NCI-H2171 treated with DMSO at 0.1 percent for 48 hours (cell line): ENCODE data around the gene CEP57L1.
A peak's percentile ranks its signal among the peaks of the same experiment; 100 is the strongest.
"Not testable (repeated sequence)": the region's sequence is repeated elsewhere in the genome, so short reads cannot be mapped to it uniquely, and the experiment has no call there.

Source experiments
- DNase-seq: peaks from one replicate; lab custom pipeline; 2025; lab: John Stamatoyannopoulos, UW

Gene CEP57L1

DNA sequence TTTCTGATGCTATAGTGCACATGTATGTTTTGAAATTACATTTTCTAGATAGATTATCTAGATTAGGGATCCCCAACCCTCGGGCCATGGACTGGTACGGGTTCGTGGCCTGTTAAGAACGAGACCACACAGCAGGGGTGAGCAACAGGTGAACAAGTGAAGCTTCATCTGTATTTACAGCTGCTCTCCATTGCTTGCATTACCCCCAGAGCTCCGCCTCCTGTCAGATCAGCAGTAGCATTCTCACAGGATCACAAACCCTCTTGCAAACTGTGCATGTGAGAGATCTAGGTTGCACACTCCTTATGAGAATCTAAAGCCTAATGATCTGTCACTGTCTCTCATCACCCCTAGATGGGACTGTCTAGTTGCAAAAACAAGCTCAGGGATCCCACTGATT is 10.4 kb downstream of the CEP57L1 start:
- DNase-seq = no peak

DNA sequence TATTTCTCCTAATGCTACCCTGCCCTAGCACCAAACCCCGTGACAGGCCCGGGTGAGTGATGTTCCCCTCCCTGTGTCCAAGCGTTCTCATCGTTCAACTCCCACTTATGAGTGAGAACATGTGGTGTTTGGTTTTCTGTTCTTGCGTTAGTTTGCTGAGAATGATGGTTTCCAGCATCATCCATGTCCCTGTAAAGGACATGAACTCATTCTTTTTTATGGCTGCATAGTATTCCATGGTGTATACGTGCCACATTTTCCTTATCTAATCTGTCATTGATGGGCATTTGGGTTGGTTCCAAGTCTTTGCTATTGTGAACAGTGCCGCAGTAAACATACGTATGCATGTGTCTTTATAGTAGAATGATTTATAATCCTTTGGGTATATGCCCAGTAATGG is 14.4 kb downstream of the CEP57L1 start:
- DNase-seq = not testable (repeated sequence)

DNA sequence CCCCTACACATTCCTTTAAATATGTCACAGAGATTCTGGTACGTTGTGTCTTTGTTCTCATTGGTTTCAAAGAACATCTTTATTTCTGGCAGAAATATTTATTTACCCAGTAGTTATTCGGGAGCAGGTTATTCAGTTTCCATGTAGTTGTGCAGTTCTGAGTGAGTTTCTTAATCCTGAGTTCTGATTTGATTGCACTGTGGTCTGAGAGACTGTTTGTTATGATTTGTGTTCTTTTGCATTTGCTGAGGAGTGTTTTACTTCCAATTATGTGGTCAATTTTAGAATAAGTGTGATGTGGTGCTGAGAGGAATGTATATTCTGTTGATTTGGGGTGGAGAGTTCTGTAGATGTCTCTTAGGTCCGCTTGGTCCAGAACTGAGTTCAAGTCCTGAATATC is 17.4 kb downstream of the CEP57L1 start:
- not testable (repeated sequence) for DNase-seq

DNA sequence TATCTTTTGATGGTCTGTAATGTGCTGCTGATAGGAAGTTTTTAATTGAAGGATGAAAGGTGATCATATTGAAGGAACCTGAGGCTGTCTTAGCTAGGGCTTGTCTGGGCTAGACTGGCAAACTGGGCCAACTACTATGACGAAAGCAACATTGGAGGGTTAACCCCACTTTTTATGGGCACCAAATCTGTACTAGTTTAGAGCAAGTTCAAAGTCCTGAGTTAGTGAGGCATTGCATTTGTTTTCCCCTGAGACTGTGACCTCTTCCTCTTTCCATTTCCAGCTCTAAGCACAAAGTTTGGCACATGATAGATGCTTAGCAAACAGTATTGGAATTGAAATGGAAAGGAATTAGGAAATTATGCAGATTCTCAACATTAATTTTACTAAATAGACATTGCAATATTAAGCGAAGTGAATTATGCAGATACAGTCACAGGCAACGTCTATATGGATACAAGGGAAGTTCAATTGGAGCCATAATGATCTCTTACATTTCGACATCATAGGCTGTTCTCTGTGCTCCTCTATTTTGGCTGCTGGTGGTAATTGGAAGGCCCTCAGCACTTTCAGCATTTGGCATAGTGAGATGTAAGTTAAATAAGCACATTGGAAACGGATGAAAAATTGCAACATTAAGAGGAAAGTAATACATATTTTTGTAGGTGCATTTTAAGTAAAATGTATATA is 22.2 kb downstream of the CEP57L1 start:
- no peak for DNase-seq

DNA sequence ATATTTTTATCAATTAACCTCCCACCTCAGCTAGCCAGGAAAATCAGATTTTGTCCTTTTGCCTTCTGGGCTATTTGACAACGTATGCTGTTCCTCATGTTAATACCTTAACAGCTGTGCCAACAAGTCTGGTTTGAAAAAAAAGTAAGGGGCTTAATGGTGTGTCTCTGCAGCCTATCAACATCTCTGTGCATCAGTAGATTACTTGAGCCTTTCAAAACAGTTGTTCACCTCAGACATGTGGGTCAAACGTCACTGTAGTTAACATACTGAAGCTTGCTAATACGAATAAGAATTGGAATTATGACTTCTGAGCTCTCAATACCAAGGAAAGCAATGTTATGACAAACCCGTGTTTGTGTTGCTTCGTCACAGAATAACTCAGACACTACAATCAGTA is 23.0 kb downstream of the CEP57L1 start:
- peak; percentile 53 for DNase-seq

DNA sequence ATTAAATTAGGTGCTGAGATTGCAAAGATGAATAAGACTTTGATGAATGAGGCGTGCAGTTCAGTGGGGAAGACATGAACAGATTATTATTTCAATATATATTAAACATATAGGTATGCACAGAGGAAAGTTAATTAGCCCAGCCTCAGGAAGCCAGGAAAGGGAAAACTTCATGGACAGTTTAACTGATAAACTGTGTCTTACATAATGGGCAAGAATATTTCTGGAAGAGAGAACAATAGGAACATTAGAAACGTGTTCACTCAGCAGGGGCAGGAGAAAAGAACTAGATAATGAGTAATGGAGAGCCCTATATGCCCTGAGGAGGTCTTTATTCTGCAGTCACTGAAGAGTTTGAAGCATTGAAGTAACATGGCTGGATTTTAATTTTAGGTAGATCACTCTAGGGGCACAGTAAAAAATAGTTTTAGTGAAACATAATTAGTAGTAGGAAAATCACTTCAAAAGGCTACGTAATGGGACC is 23.6 kb downstream of the CEP57L1 start:
- no peak for DNase-seq

DNA sequence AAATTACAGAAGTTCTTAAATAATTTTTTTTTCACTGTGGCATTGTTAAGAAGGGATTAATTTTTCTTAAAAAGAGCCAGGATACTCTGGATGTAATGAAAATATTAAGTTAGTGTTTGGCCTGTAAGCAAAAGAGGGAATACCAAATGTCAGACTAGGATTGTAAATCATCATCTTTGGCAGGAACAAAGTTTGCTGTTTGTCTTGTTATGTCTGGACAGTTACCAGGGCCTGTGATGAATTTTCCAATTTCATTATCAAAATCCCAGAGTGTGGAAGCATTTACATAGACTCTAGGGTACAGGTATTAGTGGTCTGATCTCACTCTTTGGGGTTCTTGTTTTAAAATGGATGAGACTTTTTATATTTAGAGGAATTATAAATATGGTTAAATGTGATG is 26.1 kb downstream of the CEP57L1 start:
- no peak for DNase-seq

DNA sequence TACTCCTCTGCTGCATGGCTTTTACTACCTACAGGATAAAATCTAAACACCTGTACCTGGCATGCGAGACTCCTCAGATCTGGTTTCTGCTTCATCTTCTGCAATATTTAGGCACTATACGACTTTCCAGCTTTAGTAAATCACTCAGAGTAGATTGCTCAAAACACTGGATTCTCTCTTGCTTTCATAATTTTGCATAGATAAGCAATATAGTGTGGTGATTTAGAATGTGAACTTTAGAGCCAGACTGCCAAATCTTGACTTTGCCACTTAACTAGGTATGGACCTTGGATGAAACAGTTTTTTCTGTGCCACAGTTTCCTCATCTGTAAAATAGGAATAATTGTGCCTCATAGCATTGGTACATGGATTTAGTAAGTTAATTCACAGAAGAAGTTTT is 28.9 kb downstream of the CEP57L1 start:
- no peak for DNase-seq

DNA sequence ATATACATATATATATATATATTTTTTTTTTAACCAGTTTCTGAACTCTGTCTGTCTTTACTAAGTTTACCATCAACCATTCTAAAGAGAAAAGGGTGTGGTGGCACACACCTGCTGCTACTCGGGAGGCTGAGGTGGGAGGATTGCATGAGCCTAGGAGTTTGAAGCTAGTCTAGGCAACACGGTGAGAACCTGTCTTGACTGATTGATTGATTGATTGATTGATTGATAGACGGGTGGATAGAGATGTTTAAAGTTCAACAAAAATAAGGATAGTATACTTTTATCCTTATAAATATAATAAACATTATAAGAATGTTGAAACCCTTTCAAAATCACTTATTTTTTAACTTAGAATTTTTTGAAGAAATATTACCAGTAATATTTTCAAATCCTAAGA is 30.2 kb downstream of the CEP57L1 start:
- no peak for DNase-seq

DNA sequence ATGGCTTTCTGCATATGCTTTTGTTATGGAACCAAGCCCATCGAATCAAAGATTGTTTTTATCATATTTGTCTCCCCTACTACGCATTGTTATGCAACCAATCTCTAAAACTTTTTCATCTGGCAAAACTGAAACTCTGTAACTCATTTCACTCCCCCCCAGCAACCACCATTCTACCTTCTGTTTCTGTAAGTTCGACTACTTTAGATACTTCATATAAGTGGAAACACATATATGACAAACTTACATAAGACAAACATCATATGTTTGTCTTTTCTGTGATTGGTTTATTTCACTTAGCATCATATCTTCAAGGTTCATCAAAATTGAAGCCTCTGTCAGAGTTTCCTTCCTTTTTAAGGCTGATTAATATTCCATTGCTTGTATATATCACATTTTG is 34.8 kb downstream of the CEP57L1 start:
- no peak for DNase-seq

DNA sequence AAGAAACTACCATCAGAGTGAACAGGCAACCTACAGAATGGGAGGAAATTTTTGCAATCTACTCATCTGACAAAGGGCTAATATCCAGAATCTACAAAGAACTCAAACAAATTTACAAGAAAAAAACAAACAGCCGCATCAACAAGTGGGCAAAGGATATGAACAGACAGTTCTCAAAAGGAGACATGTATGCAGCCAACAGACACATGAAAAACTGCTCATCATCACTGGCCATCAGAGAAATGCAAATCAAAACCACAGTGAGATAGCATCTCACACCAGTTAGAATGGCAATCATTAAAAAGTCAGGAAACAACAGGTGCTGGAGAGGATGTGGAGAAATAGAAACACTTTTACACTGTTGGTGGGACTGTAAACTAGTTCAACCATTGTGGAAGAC is 40.3 kb downstream of the CEP57L1 start:
- DNase-seq = not testable (repeated sequence)

DNA sequence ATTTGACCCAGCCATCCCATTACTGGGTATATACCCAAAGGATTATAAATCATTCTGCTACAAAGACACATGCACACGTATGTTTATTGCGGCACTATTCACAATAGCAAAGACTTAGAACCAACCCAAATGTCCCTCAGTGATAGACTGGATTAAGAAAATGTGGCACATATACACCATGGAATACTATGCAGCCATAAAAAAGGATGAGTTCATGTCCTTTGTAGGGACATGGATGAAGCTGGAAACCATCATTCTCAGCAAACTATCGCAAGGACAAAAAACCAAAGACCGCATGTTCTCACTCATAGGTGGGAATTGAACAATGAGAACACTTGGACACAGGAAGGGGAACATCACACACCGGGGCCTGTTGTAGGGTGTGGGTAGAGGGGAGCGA is 40.7 kb downstream of the CEP57L1 start:
- DNase-seq = not testable (repeated sequence)

DNA sequence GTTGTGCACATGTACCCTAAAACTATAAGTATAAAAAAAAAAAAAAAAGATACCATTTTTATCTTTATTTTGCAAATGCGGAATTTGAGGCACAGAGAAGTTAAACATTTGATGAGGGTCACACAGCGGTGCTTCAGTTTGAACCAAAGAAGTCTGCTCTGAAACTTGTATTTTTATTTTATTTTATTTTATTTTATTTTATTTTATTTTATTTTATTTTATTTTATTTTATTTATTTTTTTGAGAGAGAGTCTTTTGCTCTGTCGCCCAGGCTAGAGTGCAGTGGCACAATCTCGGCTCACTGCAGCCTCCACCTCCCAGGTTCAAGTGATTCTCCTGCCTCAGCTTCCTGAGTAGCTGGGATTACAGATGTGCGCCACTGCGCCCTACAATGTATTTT is 41.2 kb downstream of the CEP57L1 start:
- DNase-seq = not testable (repeated sequence)

DNA sequence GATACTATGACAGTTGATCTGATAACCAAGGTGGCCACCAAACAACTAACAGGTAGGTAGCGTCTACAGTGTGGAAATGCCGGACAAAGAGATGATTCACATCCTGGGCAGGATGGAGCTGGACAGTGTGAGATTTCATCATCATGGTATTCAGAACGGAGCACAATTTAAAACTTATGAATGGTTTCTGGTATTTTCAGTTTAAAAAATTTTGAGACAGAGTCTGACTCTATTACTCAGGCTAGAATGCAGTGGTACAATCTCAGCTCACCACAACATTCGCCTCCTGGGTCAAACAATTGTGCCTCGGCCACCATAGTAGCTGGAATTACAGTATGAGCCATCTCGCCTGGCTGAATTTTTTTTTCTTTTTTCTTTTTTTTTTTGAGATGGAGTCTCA is 43.8 kb downstream of the CEP57L1 start:
- DNase-seq = no peak

DNA sequence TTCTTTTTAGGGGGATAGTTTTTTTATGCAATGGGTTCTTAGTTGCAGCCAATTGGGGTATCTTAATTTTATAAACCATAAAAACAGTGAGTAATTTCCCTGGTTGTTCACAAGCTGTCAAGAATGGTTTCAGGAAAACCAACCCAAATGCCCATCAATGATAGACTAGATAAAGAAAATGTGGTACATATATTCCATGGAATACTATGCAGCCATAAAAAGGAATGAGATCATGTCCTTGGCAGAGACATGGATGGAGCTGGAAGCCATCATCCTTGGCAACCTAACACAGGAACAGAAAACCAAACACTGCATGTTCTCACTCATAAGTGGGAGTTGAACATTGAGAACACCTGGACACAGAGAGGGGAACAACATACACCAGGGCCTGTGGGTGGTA is 46.8 kb downstream of the CEP57L1 start:
- DNase-seq = not testable (repeated sequence)

DNA sequence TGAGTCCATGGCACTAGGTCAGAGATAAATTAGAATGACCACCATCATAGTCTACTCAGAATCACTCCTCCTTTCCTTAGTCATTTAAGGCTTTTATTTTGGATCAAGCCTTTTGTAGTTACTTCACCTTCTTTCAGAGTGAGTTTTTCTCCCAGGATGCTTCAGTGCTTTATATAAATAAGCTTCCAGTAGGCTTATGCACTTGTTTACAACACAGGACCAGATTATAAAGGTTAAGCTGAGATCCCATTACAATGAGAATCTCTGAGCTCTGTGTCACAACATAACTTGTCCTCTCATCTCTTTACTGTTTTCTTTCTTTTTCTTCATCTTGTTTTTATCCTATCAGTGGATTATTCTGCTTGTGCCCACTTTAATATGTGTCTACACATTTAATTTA is 47.9 kb downstream of the CEP57L1 start:
- no peak for DNase-seq

DNA sequence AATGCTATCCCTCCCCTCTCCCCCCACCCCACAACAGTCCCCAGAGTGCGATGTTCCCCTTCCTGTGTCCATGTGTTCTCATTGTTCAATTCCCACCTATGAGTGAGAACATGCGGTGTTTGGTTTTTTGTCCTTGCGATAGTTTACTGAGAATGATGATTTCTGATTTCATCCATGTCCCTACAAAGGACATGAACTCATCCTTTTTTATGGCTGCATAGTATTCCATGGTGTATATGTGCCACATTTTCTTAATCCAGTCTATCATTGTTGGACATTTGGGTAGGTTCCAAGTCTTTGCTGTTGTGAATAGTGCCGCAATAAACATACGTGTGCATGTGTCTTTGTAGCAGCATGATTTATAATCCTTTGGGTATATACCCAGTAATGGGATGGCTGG is 52.9 kb downstream of the CEP57L1 start:
- DNase-seq = not testable (repeated sequence)

DNA sequence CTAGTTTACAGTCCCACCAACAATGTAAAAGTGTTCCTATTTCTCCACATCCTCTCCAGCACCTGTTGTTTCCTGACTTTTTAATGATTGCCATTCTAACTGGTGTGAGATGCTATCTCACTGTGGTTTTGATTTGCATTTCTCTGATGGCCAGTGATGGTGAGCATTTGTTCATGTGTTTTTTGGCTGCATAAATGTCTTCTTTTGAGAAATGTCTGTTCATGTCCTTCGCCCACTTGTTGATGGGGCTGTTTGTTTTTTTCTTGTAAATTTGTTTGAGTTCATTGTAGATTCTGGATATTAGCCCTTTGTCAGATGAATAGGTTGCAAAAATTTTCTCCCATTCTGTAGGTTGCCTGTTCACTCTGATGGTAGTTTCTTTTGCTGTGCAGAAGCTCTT is 53.4 kb downstream of the CEP57L1 start:
- not testable (repeated sequence) for DNase-seq

DNA sequence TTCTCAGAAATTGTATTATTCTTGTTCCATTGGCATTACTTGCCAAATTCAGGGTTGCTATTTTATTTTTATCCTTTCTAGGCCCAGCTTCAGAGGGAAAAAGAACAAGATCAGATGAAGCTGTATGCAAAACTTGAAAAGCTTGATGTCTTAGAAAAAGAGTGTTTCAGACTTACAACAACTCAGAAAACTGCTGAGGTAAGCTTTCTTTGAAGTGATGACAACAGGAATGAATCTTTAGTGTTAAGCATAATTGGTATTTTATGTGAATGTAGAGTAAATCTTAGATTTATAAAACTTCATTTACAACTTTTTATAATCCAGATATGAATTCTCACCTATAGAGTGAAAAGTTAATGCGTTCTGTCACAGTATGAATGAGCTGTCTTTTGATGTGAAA is 58.4 kb downstream of the CEP57L1 start:
- DNase-seq = no peak

DNA sequence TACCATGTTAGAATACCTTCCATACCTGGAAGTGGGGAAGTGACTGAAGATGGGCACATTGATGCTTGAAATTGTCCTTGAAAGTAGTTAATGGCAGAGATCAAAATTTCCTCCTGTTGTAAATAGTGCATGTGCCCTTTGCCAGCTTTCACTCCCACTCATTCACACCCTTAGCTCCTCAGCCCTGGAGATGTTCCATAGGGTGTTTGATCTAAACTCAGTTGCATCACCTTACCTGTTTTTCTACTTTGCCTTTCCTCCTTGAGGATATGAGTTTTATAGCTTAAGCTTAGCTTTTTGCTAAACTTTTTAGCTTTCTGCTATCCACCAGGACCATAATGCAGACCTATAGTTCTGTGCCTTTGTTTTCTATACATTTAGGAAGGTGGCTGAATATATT is 69.0 kb downstream of the CEP57L1 start:
- DNase-seq = no peak

DNA sequence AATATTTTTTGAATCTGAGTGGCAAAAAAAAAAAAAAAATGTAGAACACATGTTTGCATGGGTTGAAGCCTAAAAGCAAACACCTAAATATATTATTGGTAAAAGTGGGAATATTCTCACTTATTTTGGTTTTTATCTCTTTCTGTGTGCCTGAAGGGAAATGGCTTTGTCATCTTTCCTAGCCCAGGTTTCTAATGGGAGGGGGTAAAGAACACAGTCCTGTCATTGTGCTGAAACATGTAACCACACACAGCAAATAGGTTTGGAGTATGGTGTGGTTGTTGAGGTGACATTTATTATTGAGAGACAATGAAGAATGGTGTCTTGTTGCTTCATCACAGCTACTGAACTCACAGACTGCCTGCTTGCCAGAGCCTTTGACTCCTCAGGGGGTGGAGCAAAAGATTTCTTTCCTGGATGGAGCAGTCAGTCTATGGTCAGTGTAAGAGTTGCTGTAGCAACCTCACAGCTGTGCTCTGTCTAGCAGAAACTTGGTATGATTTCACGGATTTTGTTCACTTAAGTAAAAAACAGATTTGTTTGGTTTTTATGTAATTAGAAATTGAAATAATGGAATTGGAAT is 70.2 kb downstream of the CEP57L1 start:
- no peak for DNase-seq

DNA sequence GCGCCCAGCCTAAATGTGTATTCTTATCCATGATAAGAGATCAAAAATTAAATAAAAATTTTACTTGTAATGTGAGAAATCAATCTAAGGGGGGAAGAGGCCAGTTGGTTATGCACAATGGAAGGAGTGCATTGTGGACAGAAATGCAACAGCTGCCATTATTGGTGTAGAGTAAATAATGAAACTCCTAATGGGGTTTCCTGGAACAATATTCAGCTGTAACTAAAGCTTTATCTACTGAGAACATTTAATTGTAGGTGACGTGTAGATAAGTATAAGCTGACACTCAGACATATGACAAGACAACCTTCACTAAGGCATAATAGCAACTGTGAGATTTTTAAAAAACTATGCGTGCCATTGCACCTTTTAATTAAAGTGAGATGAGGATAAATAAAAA is 71.4 kb downstream of the CEP57L1 start:
- DNase-seq = no peak

DNA sequence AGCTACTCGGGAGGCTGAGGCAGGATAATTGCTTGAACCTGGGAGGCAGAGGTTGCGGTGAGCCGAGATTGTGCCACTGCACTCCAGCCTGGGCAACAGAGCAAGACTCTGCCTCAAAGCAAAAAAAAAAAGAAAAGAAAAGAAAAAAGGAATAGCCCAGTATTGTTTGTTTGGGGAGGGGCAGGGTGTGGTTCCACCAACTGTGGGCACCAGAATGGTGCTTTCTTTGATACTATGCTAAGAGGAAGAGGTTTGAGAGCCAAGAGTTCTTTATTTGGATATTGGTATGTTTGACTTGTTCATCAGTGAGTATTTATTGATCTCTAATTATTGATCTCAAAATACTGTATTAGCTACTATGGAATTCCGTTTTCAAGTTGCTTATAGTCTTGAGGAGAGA is 72.3 kb downstream of the CEP57L1 start:
- DNase-seq = no peak

DNA sequence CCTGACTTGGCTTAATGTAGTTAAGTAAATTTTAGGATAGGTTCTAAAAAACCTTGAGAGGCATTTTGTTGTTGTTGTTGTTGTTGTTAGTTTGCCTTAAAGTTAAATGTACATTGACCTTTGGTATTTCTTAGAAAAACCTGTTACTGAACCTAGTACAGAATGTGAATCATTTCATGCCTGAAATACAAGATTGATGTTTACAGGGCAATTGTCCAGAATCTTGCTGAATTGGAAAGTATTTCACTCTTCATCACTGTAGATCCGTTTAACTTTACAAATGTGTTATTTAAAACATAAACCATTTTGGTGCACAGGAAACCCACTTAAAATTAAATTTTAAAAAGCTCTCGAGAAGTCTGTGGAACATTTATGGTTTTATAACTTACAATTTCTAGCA is 75.0 kb downstream of the CEP57L1 start:
- DNase-seq = no peak
